Activated naive CD4-positive, alpha-beta T cell (primary cell): ENCODE measurements around the gene LRP1B.

Experiments used
- DNase-seq, 4 experiments: peaks; one replicate each; lab custom pipeline; 2025; lab: John Stamatoyannopoulos, UW

LRP1B gene

GRCh38 chr2:141113301-141113700, 1017.5 kb downstream of the LRP1B start:
- no peak for DNase-seq

- no peak for DNase-seq
Observed at GRCh38 chr2:141109633-141110032, 1021.2 kb downstream of the LRP1B start.

GRCh38 chr2:141105763-141106162, 1025.1 kb downstream of the LRP1B start:
- DNase-seq = no peak

GRCh38 chr2:141103216-141103615, 1027.6 kb downstream of the LRP1B start:
- no peak for DNase-seq

- no peak for DNase-seq
Observed at GRCh38 chr2:141079231-141079630, 1051.6 kb downstream of the LRP1B start.

- DNase-seq = no peak
Observed at GRCh38 chr2:141075753-141076152, 1055.1 kb downstream of the LRP1B start.

GRCh38 chr2:141068053-141068682, 1062.6 kb downstream of the LRP1B start:
- DNase-seq = no peak

- no peak for DNase-seq
Observed at GRCh38 chr2:141065042-141065441, 1065.8 kb downstream of the LRP1B start.

- DNase-seq = no peak
Observed at GRCh38 chr2:141063406-141063805, 1067.4 kb downstream of the LRP1B start.

GRCh38 chr2:141062443-141062842, 1068.4 kb downstream of the LRP1B start:
- DNase-seq = no peak

GRCh38 chr2:141062031-141062430, 1068.8 kb downstream of the LRP1B start:
- DNase-seq = no peak

- no peak for DNase-seq
Observed at GRCh38 chr2:141058556-141058955, 1072.3 kb downstream of the LRP1B start.

- no peak for DNase-seq
Observed at GRCh38 chr2:141055531-141055930, 1075.3 kb downstream of the LRP1B start.

GRCh38 chr2:141048951-141049350, 1081.9 kb downstream of the LRP1B start:
- no peak for DNase-seq

GRCh38 chr2:141041281-141041680, 1089.5 kb downstream of the LRP1B start:
- no peak for DNase-seq

GRCh38 chr2:141038341-141038740, 1092.5 kb downstream of the LRP1B start:
- no peak for DNase-seq

GRCh38 chr2:141037361-141037760, 1093.5 kb downstream of the LRP1B start:
- DNase-seq = no peak

- DNase-seq = no peak
Observed at GRCh38 chr2:141035846-141036420, 1094.9 kb downstream of the LRP1B start.

GRCh38 chr2:141029428-141030078, 1101.3 kb downstream of the LRP1B start:
- DNase-seq = no peak

- no peak for DNase-seq
Observed at GRCh38 chr2:141027221-141027620, 1103.6 kb downstream of the LRP1B start.

GRCh38 chr2:141021611-141022010, 1109.2 kb downstream of the LRP1B start:
- DNase-seq = no peak

GRCh38 chr2:141021109-141021508, 1109.7 kb downstream of the LRP1B start:
- DNase-seq = no peak

- DNase-seq = no peak
Observed at GRCh38 chr2:141020346-141020745, 1110.5 kb downstream of the LRP1B start.
